ENCODE results near the gene CFAP410. TPM values are rescaled to one million over a fixed set of nuclear protein-coding genes. Genes with fewer than 3 reads are reported as not detected.

The CFAP410 gene
- total RNA-seq, 2 donors from 2014 or later, result 19.6 to 28.4 TPM

DNA sequence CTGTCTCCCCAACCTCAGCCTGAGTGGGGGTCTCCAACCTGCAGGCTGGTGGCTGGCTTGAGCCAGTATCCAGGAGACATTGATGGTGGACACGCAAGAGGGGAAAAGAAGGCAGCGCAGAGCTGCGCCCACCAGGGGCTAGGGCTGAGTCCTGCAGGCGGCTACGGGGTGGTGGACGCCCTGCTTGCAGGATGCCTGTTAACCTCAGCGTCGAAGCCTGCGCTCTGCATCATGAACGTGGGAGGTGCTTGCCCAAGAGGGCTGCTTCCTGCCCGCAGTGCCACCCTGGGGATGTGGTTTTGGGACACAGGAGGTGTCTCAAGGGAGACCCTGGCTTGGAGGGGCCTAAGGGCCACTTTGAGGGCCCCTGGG lies 11.6 kb downstream of the CFAP410 start:
- Mint-ChIP-seq H3K36me3 (no peaks in the 10 kb centered on the region), H3K27ac (no peak overlapping the region), H3K27me3 (no peaks in the 10 kb centered on the region), H3K4me3 (no peak overlapping the region), H3K4me1 (ENCODE audit: low read depth in 2 of 2) (no peaks in the 10 kb centered on the region), H3K9me3 (no peaks in the 10 kb centered on the region)
- DNase-seq (ENCODE audit: low spot score) (no peak), ATAC-seq (no peak)

DNA sequence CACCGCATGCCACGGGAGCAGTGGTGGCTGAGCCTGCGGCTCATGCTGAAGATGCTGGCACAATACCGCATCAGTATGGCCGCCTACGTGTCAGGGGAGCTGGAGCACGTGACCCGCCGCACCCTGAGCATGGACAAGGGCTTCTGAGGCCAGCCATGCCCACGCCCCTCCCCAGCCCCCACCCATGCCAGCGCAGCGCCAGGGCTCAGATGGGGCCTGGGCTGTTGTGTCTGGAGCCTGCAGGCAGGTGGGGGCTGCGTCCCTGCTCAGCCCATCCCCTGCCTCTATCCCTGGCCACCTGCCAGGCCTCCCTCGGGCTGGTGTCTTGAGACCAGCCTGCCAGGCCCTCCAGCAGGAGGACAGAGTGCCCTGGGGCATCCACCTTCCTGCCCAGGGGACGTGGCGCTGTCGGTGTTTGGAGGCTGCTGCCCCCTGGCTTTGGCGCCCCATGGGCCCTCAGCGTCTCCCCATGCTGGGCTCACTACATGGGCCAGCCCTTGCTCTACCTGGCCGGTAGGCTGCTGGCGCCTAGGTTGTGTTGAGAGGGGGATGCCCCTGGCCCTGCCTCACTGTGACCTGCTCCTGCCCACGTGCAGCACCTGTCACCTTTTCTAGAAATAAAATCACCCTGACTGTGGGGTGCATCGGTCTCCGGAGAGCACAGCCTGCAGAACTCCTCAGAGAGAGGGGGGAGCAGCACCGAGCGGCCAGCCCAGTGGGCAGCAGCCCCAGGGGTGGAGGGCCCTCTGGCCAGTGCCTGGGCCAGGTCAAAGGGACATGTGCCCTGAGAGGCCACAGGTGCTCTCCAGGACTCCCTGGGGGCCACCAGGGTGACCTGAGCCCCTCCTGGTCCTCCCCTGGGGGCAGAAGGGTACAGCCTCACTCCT lies 12.2 kb downstream of the CFAP410 start:
- no peak for DNase-seq (ENCODE audit: low spot score)
- H3K4me3 Mint-ChIP-seq, result no peak overlapping the region
- no peaks in the 10 kb centered on the region for H3K27me3 Mint-ChIP-seq
- no peak for ATAC-seq
- H3K36me3 Mint-ChIP-seq, result no peaks in the 10 kb centered on the region
- no peaks in the 10 kb centered on the region for H3K9me3 Mint-ChIP-seq
- H3K4me1 Mint-ChIP-seq (ENCODE audit: low read depth in 2 of 2), result no peaks in the 10 kb centered on the region
- no peak overlapping the region for H3K27ac Mint-ChIP-seq

DNA sequence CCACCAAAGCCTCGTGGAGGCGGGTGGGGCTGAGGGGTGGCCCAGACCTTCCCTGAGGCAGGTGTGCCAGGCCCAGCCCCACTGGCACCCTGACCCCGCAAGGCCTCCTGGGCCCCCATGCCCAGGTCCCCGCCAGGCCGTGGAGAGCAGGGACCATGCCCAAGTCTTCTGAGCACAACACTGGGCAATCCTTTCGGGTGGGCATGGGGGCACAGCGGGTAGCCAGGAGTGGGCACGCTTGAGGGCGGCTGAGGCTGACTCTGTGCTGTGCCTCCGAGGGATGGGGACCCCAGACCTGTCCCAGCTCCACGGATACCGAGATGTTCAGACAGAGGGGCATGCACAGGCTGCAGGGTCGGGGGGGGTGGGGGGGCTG lies 12.9 kb downstream of the CFAP410 start:
- no peaks in the 10 kb centered on the region for H3K9me3 Mint-ChIP-seq
- no peak overlapping the region for H3K4me3 Mint-ChIP-seq
- H3K27ac Mint-ChIP-seq, result no peak overlapping the region
- no peaks in the 10 kb centered on the region for H3K36me3 Mint-ChIP-seq
- no peaks in the 10 kb centered on the region for H3K27me3 Mint-ChIP-seq
- ATAC-seq, result no peak
- no peak for DNase-seq (ENCODE audit: low spot score)
- H3K4me1 Mint-ChIP-seq (ENCODE audit: low read depth in 2 of 2), result no peaks in the 10 kb centered on the region

DNA sequence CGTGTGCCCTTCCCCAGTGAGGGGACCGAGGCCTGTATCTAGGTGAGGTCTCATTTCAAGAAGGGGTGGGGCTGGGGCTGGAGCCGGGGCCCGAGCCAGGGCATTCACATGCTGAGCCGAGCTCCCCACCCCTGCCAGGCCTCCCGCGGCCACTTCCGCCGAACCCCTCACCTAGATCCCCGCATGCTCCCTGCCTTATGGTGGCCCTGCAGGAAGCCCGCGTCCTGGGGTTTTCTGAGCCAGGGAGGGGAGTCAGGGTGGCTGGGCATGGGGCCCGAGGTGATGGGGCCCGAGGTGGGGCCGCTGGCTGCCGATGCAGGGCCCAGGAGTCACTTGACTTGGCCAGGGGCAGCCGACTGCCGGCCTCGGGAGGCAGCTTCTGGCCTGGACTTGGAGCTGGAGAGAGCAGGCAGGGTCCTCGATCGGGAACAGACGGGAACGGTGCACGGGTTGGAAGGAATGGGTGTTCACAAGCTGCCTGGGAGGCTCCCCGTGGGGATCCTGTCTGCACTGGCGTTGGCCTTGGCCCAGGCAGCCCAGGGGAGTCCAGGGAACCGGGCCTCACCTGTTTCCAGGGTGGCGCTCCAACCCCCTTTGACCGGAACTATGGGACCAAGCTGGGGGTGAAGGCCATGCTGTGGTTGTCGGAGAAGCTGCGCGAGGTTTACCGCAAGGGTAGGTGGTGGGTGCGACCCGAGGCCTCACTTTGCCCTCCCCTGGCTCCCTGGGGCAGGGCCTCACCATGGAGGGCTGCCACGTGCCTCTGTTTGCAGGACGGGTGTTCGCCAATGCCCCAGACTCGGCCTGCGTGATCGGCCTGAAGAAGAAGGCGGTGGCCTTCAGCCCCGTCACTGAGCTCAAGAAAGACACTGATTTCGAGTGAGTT lies 13.6 kb downstream of the CFAP410 start:
- H3K27me3 Mint-ChIP-seq, result no peaks in the 10 kb centered on the region
- ATAC-seq (no peak), DNase-seq (ENCODE audit: low spot score) (no peak)
- H3K4me3 Mint-ChIP-seq, result no peak overlapping the region
- no peaks in the 10 kb centered on the region for H3K4me1 Mint-ChIP-seq (ENCODE audit: low read depth in 2 of 2)
- H3K36me3 Mint-ChIP-seq, result no peaks in the 10 kb centered on the region
- no peaks in the 10 kb centered on the region for H3K9me3 Mint-ChIP-seq
- no peak overlapping the region for H3K27ac Mint-ChIP-seq

DNA sequence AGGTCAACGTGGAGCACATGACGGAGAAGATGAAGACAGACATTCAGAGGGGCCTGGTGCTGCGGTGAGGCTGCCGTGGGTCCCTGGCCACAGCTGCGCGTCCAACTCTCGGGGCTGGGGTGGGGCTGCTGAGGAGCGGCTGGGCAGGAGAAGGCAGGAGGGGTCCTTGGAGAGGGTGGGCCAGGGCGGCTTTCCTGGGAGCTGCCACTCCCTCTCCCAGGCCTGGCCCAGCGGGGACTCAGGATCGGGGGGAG lies 14.4 kb downstream of the CFAP410 start:
- H3K9me3 Mint-ChIP-seq, result no peaks in the 10 kb centered on the region
- H3K27ac Mint-ChIP-seq, result no peak overlapping the region
- no peak overlapping the region for H3K4me3 Mint-ChIP-seq
- DNase-seq (ENCODE audit: low spot score) (no peak), ATAC-seq (no peak)
- no peaks in the 10 kb centered on the region for H3K36me3 Mint-ChIP-seq
- no peaks in the 10 kb centered on the region for H3K4me1 Mint-ChIP-seq (ENCODE audit: low read depth in 2 of 2)
- no peaks in the 10 kb centered on the region for H3K27me3 Mint-ChIP-seq

DNA sequence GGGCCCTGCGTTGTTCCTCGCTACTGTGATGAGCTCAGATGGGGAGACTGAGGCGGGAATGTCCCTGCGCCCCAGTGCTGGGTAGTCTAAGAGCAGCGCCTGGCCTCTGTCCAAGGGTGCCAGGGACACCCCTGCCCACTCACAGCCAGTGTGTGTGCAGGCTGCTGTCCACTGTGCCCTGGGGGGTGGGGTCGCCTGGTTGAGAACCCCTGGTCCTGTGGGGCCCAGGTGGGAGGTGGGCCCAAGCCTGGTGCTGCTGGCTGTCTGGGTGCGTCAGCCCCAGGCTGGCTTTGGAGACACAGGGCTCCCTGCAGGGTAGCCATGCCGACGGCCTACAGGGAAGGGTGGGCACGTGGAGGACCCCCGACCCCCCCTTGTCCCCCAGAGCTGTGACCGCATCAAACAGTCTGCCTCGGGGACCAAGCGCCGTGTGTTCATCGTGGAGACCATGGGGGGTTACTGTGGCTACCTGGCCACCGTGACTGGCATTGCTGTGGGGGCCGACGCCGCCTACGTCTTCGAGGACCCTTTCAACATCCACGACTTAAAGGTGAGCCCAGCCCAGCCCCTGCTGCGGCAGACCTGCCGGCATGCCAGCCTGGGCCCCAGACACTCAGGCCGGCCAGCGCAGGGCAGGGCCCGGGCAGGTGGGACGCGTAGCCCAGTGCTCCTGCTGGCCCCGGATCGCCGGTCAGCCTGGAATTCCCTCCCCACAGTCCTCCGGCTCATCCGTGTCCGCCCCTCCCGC lies 14.9 kb downstream of the CFAP410 start:
- H3K27me3 Mint-ChIP-seq, result no peaks in the 10 kb centered on the region

DNA sequence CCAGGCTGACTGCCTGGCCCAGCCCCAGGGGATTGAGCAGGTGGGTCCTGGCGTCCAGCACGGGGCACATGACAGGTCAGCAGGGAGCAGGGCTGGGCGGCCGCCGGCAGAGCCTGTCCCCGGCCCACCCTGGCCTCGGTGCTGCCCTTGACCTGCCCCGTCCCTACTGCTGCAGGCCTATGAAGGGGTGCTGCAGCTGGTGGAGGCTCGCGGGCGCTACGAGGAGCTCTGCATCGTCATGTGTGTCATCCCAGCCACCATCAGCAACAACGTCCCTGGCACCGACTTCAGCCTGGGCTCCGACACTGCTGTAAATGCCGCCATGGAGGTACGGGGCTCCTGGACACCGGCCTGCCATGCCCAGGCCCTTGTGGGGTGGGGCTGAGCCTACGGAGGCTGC lies 15.6 kb downstream of the CFAP410 start:
- no peaks in the 10 kb centered on the region for H3K36me3 Mint-ChIP-seq
- H3K4me3 Mint-ChIP-seq, result no peak overlapping the region
- H3K9me3 Mint-ChIP-seq, result no peaks in the 10 kb centered on the region
- DNase-seq (ENCODE audit: low spot score) (no peak), ATAC-seq (no peak)
- no peaks in the 10 kb centered on the region for H3K4me1 Mint-ChIP-seq (ENCODE audit: low read depth in 2 of 2)
- no peak overlapping the region for H3K27ac Mint-ChIP-seq
- H3K27me3 Mint-ChIP-seq, result no peaks in the 10 kb centered on the region

More for the DNA sequence above, 14.9 kb downstream of the CFAP410 start:
- Mint-ChIP-seq H3K27ac (no peak overlapping the region), H3K4me1 (ENCODE audit: low read depth in 2 of 2) (no peaks in the 10 kb centered on the region), H3K4me3 (no peak overlapping the region), H3K36me3 (no peaks in the 10 kb centered on the region), H3K9me3 (no peaks in the 10 kb centered on the region)
- DNase-seq (ENCODE audit: low spot score), result no peak
- no peak for ATAC-seq

DNA sequence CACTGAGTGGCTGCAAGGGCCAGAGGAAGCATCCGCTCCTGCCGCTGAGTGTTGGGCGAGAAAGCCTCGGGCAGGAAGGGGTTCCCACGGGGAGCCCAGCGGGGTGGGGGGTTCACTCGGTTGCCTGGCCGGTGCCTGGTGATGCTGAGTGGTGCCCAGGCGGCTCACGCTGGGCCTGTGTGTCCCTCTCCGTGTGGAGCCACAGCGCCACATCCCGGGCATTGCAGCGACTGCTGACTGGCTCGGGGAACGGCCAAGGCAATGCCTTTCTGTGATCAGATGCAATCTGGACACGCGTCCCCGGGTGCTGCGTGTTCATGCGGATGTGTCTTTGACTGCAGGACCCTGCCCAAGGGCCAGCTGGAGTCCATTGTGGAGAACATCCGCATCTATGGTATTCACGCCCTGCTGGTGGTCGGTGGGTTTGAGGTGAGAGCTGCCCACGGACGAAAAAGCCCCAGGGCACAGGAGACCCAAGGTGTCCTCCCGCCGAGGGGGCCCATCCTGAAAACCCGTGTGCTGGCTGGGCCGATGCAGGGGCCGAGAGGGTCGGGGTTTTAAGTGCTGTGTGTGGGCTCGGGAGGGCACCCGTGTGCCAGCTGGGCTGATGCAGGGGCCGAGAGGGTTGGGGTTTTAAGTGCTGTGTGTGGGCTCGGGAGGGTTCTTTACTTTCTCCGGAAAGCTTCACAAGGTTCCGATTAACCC lies 16.4 kb downstream of the CFAP410 start:
- no peak for ATAC-seq
- H3K27me3 Mint-ChIP-seq, result no peaks in the 10 kb centered on the region
- H3K9me3 Mint-ChIP-seq, result no peaks in the 10 kb centered on the region
- no peaks in the 10 kb centered on the region for H3K36me3 Mint-ChIP-seq
- no peaks in the 10 kb centered on the region for H3K4me1 Mint-ChIP-seq (ENCODE audit: low read depth in 2 of 2)
- DNase-seq (ENCODE audit: low spot score), result no peak
- H3K4me3 Mint-ChIP-seq, result no peak overlapping the region
- H3K27ac Mint-ChIP-seq, result no peak overlapping the region

DNA sequence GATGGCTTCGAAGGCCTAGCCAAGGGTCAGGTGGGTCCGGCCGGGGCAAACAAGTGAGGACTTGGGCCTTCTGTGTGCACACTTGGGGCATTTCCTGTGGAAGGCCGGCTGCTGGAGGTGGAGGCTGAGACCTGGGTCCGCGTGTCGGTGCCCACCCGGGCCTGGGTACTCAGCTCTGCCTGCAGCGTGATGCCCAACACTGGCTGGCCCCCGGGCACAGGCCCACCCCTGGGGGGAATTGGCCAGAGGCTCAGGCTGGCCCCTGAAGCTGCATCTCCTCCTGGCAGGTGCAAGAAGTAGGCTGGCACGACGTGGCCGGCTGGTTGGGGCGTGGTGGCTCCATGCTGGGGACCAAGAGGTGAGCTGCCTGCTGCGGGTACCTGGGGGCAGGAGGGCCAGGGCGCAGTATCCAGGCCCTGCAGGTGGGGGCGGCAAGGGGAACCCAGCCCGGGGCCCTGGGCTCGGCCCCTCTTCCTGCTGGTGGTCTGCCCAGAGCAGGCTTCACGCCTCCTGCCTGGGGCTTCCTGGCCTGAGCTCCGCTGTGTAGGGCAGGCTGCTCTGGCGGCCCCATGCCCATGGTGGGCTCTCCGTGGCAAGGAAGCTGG lies 17.2 kb downstream of the CFAP410 start:
- H3K9me3 Mint-ChIP-seq, result no peaks in the 10 kb centered on the region

DNA sequence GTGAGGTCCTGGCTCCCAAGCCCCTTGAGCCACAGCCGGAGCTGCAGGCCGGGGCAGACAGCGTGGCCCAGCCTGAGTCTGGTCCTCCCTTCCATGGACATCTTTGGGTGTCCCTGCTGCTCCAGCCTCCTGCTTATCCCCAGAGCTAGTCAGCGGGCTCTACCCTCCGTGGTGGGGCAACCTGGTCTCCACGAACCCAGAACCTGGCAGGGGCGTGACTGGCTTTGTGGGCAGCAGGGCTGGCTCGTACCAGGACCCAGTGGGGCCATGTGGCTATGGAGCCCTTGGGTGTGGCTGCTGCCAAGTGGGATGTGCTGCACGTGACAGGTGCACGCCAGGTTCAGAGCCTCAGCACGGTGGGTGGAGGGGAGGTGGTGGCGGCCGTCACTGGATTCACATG lies 18.3 kb downstream of the CFAP410 start:
- Mint-ChIP-seq H3K9me3 (no peaks in the 10 kb centered on the region), H3K4me3 (no peak overlapping the region), H3K4me1 (ENCODE audit: low read depth in 2 of 2) (peaks cover 0 to 3% of the 10 kb centered on the region in 2 donors), H3K27me3 (no peaks in the 10 kb centered on the region), H3K27ac (no peak overlapping the region), H3K36me3 (no peaks in the 10 kb centered on the region)
- DNase-seq (ENCODE audit: low spot score) (no peak), ATAC-seq (no peak)

More for the DNA sequence above, 17.2 kb downstream of the CFAP410 start:
- no peak for DNase-seq (ENCODE audit: low spot score)
- Mint-ChIP-seq H3K4me1 (ENCODE audit: low read depth in 2 of 2) (no peaks in the 10 kb centered on the region), H3K36me3 (no peaks in the 10 kb centered on the region), H3K4me3 (no peak overlapping the region), H3K27ac (no peak overlapping the region), H3K27me3 (no peaks in the 10 kb centered on the region)
- no peak for ATAC-seq

DNA sequence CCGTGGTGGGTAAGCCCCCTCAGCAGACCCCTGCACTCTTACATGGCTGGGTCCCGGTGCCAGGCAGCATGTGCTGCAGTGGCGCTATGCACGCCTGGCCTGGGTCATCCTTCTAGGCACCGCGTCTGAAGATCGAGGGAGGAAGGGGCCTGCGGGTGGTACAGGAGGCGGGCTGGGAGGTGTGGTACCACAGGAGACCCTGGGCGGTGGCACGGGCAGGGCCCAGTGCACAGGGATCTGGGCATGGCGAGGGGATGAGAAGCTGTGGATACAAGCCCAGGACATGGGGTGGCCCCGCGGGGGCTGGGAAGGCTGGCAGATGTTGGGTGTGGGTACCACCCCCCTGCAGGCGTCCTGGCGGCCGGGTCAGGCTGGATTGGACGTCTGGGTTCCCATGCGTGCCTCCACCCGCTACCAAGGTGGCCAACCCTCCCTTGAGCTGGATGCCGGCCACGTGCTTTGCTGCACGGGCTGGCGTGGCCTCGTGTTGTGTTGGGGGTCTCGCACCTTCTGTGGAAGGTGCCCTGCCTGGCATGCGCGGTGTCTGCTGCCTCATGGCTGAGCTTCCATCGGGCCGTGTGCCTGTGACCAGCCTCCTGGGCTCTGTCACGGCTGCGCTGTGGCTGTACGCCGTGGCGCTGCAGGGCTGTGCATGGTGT lies 19.7 kb downstream of the CFAP410 start:
- Mint-ChIP-seq H3K4me1 (ENCODE audit: low read depth in 2 of 2) (peaks cover 0 to 3% of the 10 kb centered on the region in 2 donors), H3K36me3 (no peaks in the 10 kb centered on the region), H3K4me3 (no peak overlapping the region), H3K27ac (no peak overlapping the region), H3K27me3 (no peaks in the 10 kb centered on the region), H3K9me3 (no peaks in the 10 kb centered on the region)
- ATAC-seq (no peak), DNase-seq (ENCODE audit: low spot score) (no peak)

DNA sequence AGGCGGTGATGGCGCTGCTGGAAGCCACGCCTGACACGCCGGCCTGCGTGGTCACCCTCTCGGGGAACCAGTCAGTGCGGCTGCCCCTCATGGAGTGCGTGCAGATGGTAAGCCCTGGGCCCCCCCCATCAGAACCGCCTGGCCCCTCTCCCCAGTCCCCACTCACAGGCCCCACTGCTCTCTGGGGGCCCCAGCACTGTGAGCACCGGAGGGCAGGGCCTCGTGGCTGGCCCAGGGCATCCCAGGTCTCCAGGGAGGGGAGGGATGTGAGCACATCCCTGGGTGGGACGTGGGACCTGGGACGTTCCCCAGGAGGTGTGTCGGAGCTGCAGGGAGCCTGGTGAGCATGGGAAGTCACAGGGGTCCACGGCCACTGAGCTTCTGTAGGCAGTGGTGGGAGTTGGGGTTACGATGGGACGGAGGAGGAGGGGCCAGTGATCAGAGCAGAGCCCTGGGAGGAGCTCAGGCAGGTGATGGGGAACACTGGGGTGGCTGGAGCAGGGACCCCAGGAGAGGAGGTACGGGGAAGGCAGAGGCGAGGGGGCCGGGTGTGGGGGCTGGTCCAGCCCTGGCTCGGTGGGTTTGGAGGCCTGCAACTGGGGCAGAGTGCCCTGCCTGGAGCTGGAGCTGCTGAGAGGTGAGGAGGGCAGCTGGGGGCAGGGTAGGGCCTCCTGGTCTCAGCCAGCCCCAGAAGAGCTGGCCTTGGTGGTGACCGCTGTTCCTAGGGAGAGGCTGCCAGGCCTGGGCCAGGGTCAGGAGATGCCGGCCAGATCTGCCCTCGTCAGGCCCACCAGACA lies 20.5 kb downstream of the CFAP410 start:
- peaks cover 0 to 3% of the 10 kb centered on the region in 2 donors for H3K4me1 Mint-ChIP-seq (ENCODE audit: low read depth in 2 of 2)
- ATAC-seq (no peak), DNase-seq (ENCODE audit: low spot score) (no peak)
- no peak overlapping the region for H3K4me3 Mint-ChIP-seq
- no peak overlapping the region for H3K27ac Mint-ChIP-seq
- H3K27me3 Mint-ChIP-seq, result no peaks in the 10 kb centered on the region
- no peaks in the 10 kb centered on the region for H3K9me3 Mint-ChIP-seq
- no peaks in the 10 kb centered on the region for H3K36me3 Mint-ChIP-seq

All from natural killer cell treated with Interleukin-12 subunit alpha and Interleukin-12 subunit beta and Interleukin-15 and Interleukin-18, amount 100 ng/mL, for 72 hours (primary cell).